ENCODE measurements around the gene BASP1.

Gene BASP1

DNA sequence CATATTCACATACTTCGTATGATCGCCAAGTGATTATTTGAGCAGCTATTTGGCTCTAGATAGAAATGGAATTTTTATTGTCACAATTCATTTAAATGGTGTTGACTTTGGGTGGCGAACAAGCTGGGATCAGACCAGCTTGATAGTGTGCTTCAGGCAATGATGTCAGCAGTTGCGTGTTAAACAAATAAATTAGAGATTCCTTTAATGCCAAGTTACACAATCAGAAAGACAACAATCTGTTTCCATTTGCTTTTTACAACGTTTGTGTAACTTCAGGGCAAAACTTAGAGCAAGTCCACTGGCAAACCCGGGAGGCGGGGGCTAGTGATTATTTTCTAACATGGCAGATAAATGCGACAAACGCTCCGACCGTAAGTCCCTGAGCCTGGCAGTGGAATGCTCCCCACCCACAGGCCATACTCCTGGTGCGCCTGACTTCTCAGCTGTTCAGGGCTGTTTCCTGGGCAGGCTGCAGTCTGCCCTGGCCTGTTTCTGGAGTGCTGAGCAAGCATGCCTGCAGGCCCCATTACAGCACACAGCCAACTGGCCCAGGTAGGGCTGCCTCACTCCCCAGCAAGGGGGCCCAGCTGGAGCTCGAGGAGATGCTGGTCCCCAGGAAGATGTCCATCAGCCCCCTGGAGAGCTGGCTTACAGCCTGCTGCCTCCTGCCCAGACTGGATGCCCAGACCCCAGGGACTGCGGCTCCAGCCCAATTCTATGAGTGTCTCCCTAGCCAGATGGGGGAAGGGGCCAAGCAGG lies 88.7 kb downstream of the BASP1 start (continued):
- TF ChIP-seq ZNF354C (tag by site-specific recombination; IDR thresholded peaks at IDR 0.05; ENCODE audit: borderline replicate concordance, low read depth) (no peak), ZNF311 (tag by site-specific recombination; IDR thresholded peaks at IDR 0.05; ENCODE audit: borderline replicate concordance) (no peak), GLIS1 (tag by site-specific recombination; IDR thresholded peaks at IDR 0.05) (peak; percentile 100), ZNF404 (tag by site-specific recombination; IDR thresholded peaks at IDR 0.05) (no peak), ZNF48 (tag by site-specific recombination; IDR thresholded peaks at IDR 0.05) (no peak), INSM2 (tag by site-specific recombination; IDR thresholded peaks at IDR 0.05) (peak; percentile 100), ZNF561 (tag by site-specific recombination; IDR thresholded peaks at IDR 0.05; ENCODE audit: borderline replicate concordance) (peak; percentile 99), ZNF302 (tag by site-specific recombination; IDR thresholded peaks at IDR 0.05; ENCODE audit: low read depth) (peak; percentile 79; the same call in 1 of the 2 replicates), MEIS1 (CRISPR knock-in tag; IDR thresholded peaks at IDR 0.05; ENCODE audit: borderline replicate concordance) (no peak), OSR2 (tag by site-specific recombination; IDR thresholded peaks at IDR 0.05) (peak; percentile 97), ZNF571 (tag by site-specific recombination; IDR thresholded peaks at IDR 0.05) (no peak), ZNF350 (tag by site-specific recombination; IDR thresholded peaks at IDR 0.05) (no peak), ZNF530 (tag by site-specific recombination; IDR thresholded peaks at IDR 0.05; ENCODE audit: low read depth) (no peak), ZNF548 (tag by site-specific recombination; IDR thresholded peaks at IDR 0.05) (no peak), PRDM6 (tag by site-specific recombination; IDR thresholded peaks at IDR 0.05) (peak; percentile 99), KLF16 (tag by site-specific recombination; IDR thresholded peaks at IDR 0.05) (no peak; the same call in 1 of the 2 replicates), ZNF366 (tag by site-specific recombination; conservative IDR thresholded peaks at IDR 0.05) (peak; percentile 98), ZBTB20 (tag by site-specific recombination; IDR thresholded peaks at IDR 0.05) (peak; percentile 85), SALL2 (tag by site-specific recombination; IDR thresholded peaks at IDR 0.05; ENCODE audit: borderline replicate concordance) (no peak)
- TF ChIP-seq, protein P1, sequence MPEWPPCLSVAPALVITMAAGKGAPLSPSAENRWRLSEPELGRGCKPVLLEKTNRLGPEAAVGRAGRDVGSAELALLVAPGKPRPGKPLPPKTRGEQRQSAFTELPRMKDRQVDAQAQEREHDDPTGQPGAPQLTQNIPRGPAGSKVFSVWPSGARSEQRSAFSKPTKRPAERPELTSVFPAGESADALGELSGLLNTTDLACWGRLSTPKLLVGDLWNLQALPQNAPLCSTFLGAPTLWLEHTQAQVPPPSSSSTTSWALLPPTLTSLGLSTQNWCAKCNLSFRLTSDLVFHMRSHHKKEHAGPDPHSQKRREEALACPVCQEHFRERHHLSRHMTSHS (tag by site-specific recombination; IDR thresholded peaks at IDR 0.05) = peak; percentile 97
- TF ChIP-seq, protein P2, sequence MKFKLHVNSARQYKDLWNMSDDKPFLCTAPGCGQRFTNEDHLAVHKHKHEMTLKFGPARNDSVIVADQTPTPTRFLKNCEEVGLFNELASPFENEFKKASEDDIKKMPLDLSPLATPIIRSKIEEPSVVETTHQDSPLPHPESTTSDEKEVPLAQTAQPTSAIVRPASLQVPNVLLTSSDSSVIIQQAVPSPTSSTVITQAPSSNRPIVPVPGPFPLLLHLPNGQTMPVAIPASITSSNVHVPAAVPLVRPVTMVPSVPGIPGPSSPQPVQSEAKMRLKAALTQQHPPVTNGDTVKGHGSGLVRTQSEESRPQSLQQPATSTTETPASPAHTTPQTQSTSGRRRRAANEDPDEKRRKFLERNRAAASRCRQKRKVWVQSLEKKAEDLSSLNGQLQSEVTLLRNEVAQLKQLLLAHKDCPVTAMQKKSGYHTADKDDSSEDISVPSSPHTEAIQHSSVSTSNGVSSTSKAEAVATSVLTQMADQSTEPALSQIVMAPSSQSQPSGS (tag by site-specific recombination; IDR thresholded peaks at IDR 0.05; ENCODE audit: low read depth) = peak; percentile 95
- TF ChIP-seq, protein P3, sequence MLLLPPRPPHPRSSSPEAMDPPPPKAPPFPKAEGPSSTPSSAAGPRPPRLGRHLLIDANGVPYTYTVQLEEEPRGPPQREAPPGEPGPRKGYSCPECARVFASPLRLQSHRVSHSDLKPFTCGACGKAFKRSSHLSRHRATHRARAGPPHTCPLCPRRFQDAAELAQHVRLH (tag by site-specific recombination; IDR thresholded peaks at IDR 0.05) = peak; percentile 96
- TF ChIP-seq, protein P4, sequence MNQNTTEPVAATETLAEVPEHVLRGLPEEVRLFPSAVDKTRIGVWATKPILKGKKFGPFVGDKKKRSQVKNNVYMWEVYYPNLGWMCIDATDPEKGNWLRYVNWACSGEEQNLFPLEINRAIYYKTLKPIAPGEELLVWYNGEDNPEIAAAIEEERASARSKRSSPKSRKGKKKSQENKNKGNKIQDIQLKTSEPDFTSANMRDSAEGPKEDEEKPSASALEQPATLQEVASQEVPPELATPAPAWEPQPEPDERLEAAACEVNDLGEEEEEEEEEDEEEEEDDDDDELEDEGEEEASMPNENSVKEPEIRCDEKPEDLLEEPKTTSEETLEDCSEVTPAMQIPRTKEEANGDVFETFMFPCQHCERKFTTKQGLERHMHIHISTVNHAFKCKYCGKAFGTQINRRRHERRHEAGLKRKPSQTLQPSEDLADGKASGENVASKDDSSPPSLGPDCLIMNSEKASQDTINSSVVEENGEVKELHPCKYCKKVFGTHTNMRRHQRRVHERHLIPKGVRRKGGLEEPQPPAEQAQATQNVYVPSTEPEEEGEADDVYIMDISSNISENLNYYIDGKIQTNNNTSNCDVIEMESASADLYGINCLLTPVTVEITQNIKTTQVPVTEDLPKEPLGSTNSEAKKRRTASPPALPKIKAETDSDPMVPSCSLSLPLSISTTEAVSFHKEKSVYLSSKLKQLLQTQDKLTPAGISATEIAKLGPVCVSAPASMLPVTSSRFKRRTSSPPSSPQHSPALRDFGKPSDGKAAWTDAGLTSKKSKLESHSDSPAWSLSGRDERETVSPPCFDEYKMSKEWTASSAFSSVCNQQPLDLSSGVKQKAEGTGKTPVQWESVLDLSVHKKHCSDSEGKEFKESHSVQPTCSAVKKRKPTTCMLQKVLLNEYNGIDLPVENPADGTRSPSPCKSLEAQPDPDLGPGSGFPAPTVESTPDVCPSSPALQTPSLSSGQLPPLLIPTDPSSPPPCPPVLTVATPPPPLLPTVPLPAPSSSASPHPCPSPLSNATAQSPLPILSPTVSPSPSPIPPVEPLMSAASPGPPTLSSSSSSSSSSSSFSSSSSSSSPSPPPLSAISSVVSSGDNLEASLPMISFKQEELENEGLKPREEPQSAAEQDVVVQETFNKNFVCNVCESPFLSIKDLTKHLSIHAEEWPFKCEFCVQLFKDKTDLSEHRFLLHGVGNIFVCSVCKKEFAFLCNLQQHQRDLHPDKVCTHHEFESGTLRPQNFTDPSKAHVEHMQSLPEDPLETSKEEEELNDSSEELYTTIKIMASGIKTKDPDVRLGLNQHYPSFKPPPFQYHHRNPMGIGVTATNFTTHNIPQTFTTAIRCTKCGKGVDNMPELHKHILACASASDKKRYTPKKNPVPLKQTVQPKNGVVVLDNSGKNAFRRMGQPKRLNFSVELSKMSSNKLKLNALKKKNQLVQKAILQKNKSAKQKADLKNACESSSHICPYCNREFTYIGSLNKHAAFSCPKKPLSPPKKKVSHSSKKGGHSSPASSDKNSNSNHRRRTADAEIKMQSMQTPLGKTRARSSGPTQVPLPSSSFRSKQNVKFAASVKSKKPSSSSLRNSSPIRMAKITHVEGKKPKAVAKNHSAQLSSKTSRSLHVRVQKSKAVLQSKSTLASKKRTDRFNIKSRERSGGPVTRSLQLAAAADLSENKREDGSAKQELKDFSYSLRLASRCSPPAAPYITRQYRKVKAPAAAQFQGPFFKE (tag by site-specific recombination; IDR thresholded peaks at IDR 0.05; ENCODE audit: borderline replicate concordance) = no peak
- TF ChIP-seq, protein P5, sequence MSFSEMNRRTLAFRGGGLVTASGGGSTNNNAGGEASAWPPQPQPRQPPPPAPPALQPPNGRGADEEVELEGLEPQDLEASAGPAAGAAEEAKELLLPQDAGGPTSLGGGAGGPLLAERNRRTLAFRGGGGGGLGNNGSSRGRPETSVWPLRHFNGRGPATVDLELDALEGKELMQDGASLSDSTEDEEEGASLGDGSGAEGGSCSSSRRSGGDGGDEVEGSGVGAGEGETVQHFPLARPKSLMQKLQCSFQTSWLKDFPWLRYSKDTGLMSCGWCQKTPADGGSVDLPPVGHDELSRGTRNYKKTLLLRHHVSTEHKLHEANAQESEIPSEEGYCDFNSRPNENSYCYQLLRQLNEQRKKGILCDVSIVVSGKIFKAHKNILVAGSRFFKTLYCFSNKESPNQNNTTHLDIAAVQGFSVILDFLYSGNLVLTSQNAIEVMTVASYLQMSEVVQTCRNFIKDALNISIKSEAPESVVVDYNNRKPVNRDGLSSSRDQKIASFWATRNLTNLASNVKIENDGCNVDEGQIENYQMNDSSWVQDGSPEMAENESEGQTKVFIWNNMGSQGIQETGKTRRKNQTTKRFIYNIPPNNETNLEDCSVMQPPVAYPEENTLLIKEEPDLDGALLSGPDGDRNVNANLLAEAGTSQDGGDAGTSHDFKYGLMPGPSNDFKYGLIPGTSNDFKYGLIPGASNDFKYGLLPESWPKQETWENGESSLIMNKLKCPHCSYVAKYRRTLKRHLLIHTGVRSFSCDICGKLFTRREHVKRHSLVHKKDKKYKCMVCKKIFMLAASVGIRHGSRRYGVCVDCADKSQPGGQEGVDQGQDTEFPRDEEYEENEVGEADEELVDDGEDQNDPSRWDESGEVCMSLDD (tag by site-specific recombination; IDR thresholded peaks at IDR 0.05) = peak; percentile 46; the same call in 1 of the 2 replicates

All from HEK293 (cell line).